ENCODE results near the gene RALGAPA2. TPM values are rescaled to one million over a fixed set of nuclear protein-coding genes. Genes with fewer than 3 reads are reported as not detected.

Gene RALGAPA2
- total RNA-seq, 1 donor from 2014 or later, result 21.0 TPM

GRCh38 chr20:20582734-20583133 is 129.7 kb downstream of the RALGAPA2 start:
- DNase-seq, result no peak
- no peak overlapping the region for H3K27ac ChIP-seq (replicated peaks)
- no peaks in the 10 kb centered on the region for H3K4me1 ChIP-seq
- TF ChIP-seq CTCF (IDR thresholded peaks at IDR 0.05; ENCODE audit: borderline replicate concordance), result no peak
- H3K4me3 ChIP-seq, result no peak overlapping the region
- H3K36me3 ChIP-seq, result peaks cover 84% of the 10 kb centered on the region
- intact Hi-C loops (cut with micrococcal nuclease), result no loop called here
- peaks cover 7% of the 10 kb centered on the region for H3K9me3 ChIP-seq (replicated peaks)
- no peaks in the 10 kb centered on the region for H3K27me3 ChIP-seq (ENCODE audit: low read depth)

GRCh38 chr20:20580139-20580538 is 132.3 kb downstream of the RALGAPA2 start:
- H3K36me3 ChIP-seq, result peaks cover 64% of the 10 kb centered on the region

GRCh38 chr20:20578838-20579237 is 133.6 kb downstream of the RALGAPA2 start:
- Histone ChIP-seq H3K27ac (replicated peaks) (no peak overlapping the region), H3K9me3 (replicated peaks) (no peaks in the 10 kb centered on the region), H3K4me3 (no peak overlapping the region), H3K36me3 (peaks cover 63% of the 10 kb centered on the region), H3K4me1 (no peaks in the 10 kb centered on the region), H3K27me3 (ENCODE audit: low read depth) (no peaks in the 10 kb centered on the region)
- intact Hi-C loops (cut with micrococcal nuclease), result loop anchor here (10.0 kb wide), 1 partner anchor 214 kb away; the partner anchor contains the start of gene INSM1
- no peak for DNase-seq
- TF ChIP-seq CTCF (IDR thresholded peaks at IDR 0.05; ENCODE audit: borderline replicate concordance), result no peak

More at GRCh38 chr20:20580139-20580538, 132.3 kb downstream of the RALGAPA2 start:
- Histone ChIP-seq H3K27me3 (ENCODE audit: low read depth) (no peaks in the 10 kb centered on the region), H3K4me3 (no peak overlapping the region), H3K9me3 (replicated peaks) (no peaks in the 10 kb centered on the region), H3K4me1 (no peaks in the 10 kb centered on the region), H3K27ac (replicated peaks) (no peak overlapping the region)
- no peak for TF ChIP-seq CTCF (IDR thresholded peaks at IDR 0.05; ENCODE audit: borderline replicate concordance)
- DNase-seq, result no peak
- intact Hi-C loops (cut with micrococcal nuclease), result no loop called here

- H3K27ac ChIP-seq (replicated peaks), result no peak overlapping the region
- H3K27me3 ChIP-seq (ENCODE audit: low read depth), result no peaks in the 10 kb centered on the region
- no peaks in the 10 kb centered on the region for H3K4me1 ChIP-seq
- H3K9me3 ChIP-seq (replicated peaks), result no peaks in the 10 kb centered on the region
- intact Hi-C loops (cut with micrococcal nuclease), result loop anchor here (10.0 kb wide), 1 partner anchor 209 kb away; the partner anchor contains the start of gene INSM1
- H3K4me3 ChIP-seq, result no peak overlapping the region
- DNase-seq, result no peak
- TF ChIP-seq CTCF (IDR thresholded peaks at IDR 0.05; ENCODE audit: borderline replicate concordance), result no peak
- peaks cover 45% of the 10 kb centered on the region for H3K36me3 ChIP-seq
These were observed 138.6 kb downstream of the RALGAPA2 start for GRCh38 chr20:20573797-20574196.

- no peak overlapping the region for H3K27ac ChIP-seq (replicated peaks)
- H3K9me3 ChIP-seq (replicated peaks), result no peaks in the 10 kb centered on the region
- peaks cover 42% of the 10 kb centered on the region for H3K36me3 ChIP-seq
- H3K4me1 ChIP-seq, result no peaks in the 10 kb centered on the region
- no peak overlapping the region for H3K4me3 ChIP-seq
- no peaks in the 10 kb centered on the region for H3K27me3 ChIP-seq (ENCODE audit: low read depth)
- no peak for TF ChIP-seq CTCF (IDR thresholded peaks at IDR 0.05; ENCODE audit: borderline replicate concordance)
- intact Hi-C loops (cut with micrococcal nuclease), result loop anchor here (10.0 kb wide), 1 partner anchor 206 kb away; the partner anchor contains the start of gene INSM1
- no peak for DNase-seq
These were observed 141.2 kb downstream of the RALGAPA2 start for GRCh38 chr20:20571068-20571780.
